GM18505 (cell line): ENCODE data around the gene USP24.
A peak's percentile ranks its signal among the peaks of the same experiment; 100 is the strongest.

Experiments used
- ATAC-seq: cut with Tn5 transposase; IDR thresholded peaks from one replicate; pipeline ENCODE4 v1.9.1; 2021; ENCODE audit not compliant: unreplicated experiment
- POLR2A ChIP-seq: IDR thresholded peaks from 4 replicates; pipeline ENCODE4 v1.6.1; 2011; ENCODE audit warnings: borderline replicate concordance; ENCODE audit not compliant: insufficient read depth, insufficient read length; ENCODE audit errors: extremely low read depth

USP24 gene

DNA sequence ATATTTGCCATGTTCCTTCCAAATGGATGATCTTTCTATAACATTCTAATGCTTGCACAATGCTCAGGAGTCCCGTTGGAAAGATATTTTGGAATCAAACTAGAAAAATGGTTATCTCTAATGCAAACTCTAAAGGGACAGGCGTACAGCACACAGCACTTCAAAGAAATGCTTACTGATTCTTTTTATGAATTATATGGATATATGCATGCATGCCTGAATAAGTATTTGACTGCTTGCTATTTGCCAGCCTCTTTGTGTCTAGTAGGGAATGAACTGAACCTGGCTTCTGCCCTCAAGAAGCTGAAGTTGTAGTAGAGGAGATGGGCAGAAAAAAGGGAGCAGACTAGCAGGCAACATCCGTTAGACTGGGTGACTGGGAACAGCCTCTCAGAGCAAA, 127.7 kb downstream of the USP24 start:
- no peak for ATAC-seq
- TF ChIP-seq POLR2A: no peak

GRCh38 chr1:55084257-55084656, 130.9 kb downstream of the USP24 start:
- no peak for ATAC-seq
- no peak for TF ChIP-seq POLR2A

DNA sequence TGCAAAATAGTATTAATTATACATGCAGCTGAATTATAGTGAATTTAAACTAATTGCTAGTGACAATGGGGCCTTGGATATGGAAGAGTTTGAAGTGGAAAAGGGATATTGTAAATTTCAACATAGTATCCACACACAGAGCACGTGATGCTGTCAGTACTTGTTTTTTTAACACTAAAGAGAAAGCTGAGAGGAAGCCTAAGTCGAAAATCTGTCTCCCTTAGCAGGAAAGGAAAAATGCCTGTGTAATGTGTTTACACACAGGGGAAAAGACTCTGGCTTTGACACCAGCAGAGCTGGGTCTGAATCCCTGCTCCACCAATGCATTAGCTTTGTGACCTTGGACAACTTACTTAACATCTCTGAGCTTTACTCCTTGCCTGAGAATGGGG, 133.3 kb downstream of the USP24 start:
- no peak for TF ChIP-seq POLR2A
- ATAC-seq: no peak

- no peak for ATAC-seq
- no peak for TF ChIP-seq POLR2A
These were observed 133.8 kb downstream of the USP24 start for GRCh38 chr1:55081188-55081904.

DNA sequence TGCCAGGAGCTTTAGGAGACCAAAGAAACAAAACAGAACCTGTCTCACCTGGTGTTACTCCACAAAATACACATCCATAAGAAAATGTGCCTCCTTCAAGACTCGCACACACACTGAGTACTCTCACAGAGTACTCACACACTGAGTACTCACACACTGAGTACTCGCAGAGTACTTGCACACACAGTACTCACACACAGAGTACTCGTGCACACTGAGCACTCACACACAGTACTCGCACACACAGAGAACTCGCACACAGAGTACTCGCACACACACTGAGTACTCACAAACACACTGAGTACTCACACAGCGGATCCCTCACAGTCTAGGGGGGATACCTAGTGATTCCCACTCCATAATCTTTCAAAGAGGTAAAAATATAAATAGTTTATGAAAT, 135.5 kb downstream of the USP24 start:
- no peak for TF ChIP-seq POLR2A
- ATAC-seq: no peak

GRCh38 chr1:55078470-55078869, 136.7 kb downstream of the USP24 start:
- TF ChIP-seq POLR2A: no peak
- no peak for ATAC-seq

DNA sequence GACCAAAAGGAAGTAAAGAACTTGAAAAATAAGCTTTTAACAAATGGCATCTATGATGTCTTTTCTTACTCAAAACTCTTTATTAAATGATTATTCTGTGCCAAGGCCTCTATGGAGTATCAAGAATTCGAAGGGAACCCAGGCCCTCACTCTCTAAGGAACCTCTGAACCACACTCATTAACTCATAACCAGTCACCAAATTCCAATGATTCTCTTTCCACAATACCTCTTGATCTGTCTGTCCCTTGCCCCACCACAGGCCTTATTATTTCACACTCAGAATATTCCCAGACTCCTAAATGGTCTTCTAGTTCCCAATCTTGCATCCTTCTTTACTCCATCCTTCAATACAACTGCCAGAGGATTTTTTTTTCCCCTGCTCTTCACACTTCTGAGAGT, 138.8 kb downstream of the USP24 start:
- no peak for TF ChIP-seq POLR2A
- no peak for ATAC-seq

DNA sequence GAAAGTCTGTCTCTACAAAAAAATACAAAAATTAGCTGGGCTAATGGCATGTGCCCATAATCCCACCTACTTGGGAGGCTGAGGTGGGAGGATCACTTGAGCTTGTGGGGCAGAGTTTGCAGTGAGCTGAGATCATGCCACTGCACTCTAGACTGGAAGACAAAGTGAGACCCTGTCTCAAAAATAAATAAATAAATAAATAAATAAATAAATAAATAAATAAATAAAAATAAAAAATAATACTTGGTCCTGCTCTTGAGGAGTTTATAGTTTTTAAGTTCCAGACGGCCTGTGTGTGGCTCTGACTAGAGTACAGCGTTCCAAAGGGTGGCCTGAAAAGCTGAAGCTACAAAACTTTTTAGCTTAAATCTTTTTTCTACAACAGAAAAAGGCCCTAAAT, 140.7 kb downstream of the USP24 start:
- no peak for TF ChIP-seq POLR2A
- ATAC-seq: no peak

DNA sequence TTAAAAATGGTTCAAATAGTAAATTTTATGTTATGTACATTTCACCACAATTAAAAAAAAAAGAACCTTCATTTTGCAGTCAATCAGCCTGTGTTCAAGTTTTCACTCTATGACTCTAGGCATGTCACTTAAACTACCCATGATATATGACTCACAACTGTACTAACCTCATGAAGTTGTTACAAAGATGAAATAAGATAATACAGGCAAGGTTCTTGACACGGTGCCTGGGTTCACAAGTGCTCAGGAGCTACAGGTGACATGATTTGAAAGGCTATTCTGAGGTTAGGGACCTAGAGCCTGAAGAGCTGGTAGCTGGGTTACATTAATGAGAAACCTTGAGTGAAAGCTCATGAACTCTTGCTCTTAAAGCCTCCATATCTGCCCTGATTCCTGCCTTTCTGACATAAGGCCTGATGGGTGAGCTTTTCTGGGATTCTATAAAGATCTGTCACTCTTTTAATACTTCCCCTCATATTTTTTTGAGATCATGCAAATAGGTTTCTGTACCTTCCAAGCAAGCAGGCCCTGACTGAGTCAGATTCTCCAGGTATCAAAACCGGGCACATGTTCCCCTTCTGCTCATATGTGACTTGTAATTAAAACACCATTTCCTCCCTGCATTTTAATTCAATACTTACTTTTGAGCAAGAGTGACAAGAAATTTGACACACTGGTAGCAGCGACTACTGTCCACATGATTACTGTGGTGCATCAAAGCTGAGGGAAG, 141.8 kb downstream of the USP24 start:
- peak; percentile 86 for ATAC-seq

GRCh38 chr1:55071477-55071876, 143.7 kb downstream of the USP24 start:
- ATAC-seq: no peak
- TF ChIP-seq POLR2A: no peak

More for the DNA sequence above, 141.8 kb downstream of the USP24 start:
- TF ChIP-seq POLR2A: no peak

GRCh38 chr1:55070293-55071164, 144.6 kb downstream of the USP24 start:
- ATAC-seq: no peak
- TF ChIP-seq POLR2A: no peak

DNA sequence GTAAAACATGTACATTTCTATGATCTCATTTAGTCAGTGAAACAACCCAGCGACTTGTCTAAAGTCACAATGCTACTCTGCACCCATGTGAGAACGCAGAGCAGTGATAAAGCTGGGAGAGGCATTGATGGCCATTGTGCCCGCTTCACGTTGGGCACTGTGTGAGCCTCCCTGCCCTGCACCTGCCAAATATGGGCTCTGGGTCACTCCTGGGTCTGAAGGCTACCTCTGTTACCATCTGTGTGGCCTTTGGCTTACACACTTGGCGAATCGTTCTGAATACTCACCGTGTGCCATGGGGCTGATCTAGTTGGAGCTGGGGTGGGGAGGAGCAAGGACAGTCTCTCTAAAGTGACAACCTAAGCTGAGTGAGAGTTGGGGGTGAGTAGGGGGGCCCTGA, 145.9 kb downstream of the USP24 start:
- TF ChIP-seq POLR2A: no peak
- no peak for ATAC-seq

DNA sequence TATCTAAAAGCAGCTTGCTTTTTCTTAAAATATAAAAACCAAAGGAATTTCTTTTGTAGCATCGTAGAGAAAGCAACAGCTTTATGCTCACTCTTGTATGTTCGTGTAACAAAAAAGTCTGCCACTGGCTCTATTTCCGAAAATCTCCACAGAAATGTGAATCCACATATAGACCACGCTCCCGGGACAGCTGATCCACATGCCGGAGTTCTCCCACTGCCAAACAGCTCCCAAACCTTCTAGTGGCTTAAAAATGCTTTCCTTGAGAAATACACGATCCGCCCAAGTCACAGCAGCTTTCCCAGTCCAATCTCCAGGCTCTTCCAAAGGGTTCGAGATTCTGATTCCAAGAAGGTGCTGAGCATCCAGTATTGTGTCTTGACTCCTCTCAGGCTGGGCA, 146.5 kb downstream of the USP24 start:
- no peak for TF ChIP-seq POLR2A
- ATAC-seq: no peak
